ENCODE measurements around the gene H1-8. TPM values are rescaled to one million over a fixed set of nuclear protein-coding genes. Genes with fewer than 3 reads are reported as not detected.
A peak's percentile ranks its signal among the peaks of the same experiment; 100 is the strongest.

Gene H1-8
- total and polyA plus RNA-seq, 12 donors: not detected

- H3K4me3 ChIP-seq: no peak overlapping the region
- peaks cover 0 to 12% of the 10 kb centered on the region in 2 donors for H3K4me1 ChIP-seq (replicated peaks in 1 of 2)
- no peak for DNase-seq
- intact Hi-C loops (cut with DNase I): no loop called here
- no peaks in the 10 kb centered on the region for H3K9me3 ChIP-seq (replicated peaks in 1 of 3)
- H3K27ac ChIP-seq: no peak overlapping the region
- TF ChIP-seq CTCF (IDR thresholded peaks at IDR 0.05) (no peak), POLR2A (IDR thresholded peaks at IDR 0.05) (no peak)
- 86 to 94% (median 88%) methylated on average over 7 to 8 of the region's 8 CpGs for WGBS, 4 donors
- H3K36me3 ChIP-seq (replicated peaks in 1 of 2): peaks cover 0 to 56% of the 10 kb centered on the region in 2 donors
- H3K27me3 ChIP-seq: no peaks in the 10 kb centered on the region
These were observed 38.6 kb downstream of the H1-8 start for GRCh38 chr3:129581623-129582022.

DNA sequence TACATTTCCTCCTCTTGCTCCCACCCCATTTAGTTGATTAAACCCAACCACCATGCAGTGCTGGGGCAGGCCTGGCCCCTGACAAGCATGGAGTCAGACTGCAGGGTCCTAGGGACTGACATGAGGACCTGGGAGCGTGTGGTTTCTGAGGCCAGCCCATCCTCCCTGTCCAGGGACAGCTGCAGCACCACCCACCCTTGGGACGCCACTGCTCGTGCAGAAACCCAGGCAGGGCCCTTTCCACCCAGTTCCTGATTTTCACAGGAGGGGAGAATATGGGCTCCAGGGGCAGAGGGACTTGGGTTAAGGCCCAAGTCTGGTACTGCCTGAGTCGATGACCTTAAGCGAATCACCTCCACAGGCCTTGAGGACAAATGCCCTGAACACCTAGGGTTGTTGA is 39.8 kb downstream of the H1-8 start:
- H3K9me3 ChIP-seq (replicated peaks in 1 of 3): no peaks in the 10 kb centered on the region
- no peak for TF ChIP-seq CTCF (IDR thresholded peaks at IDR 0.05)
- no peak for TF ChIP-seq POLR2A (IDR thresholded peaks at IDR 0.05)
- H3K36me3 ChIP-seq (replicated peaks in 1 of 2): peaks cover 0 to 55% of the 10 kb centered on the region in 2 donors
- no peaks in the 10 kb centered on the region for H3K27me3 ChIP-seq
- no peak for DNase-seq
- WGBS, 4 donors: 74 to 89% (median 80%) methylated on average over 4 to 5 of the region's 5 CpGs
- H3K4me3 ChIP-seq: no peak overlapping the region
- H3K4me1 ChIP-seq (replicated peaks in 1 of 2): peaks cover under 1 to 5% of the 10 kb centered on the region in 2 donors
- intact Hi-C loops (cut with DNase I): no loop called here
- no peak overlapping the region for H3K27ac ChIP-seq

DNA sequence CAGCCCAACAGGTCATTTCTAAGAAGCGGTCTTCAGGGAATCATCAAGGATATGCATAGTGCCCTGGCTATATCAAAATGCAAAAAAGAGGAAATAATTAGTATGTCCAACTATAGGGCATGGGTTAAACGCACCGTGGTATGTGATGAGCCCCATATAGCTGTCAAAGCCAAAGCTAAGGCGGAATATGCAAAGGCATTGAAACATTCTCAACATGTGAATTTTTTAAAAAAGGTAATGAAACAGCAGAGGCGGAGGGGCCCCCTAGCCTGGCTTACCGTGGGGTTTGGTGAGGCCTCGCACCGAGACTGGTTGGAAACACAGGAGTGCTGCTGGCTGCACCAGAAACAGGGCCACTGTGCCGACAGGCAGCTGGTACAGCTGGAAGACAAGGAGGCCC is 40.3 kb downstream of the H1-8 start:
- Histone ChIP-seq H3K36me3 (replicated peaks in 1 of 2) (peaks cover 0 to 53% of the 10 kb centered on the region in 2 donors), H3K27ac (no peak overlapping the region), H3K27me3 (no peaks in the 10 kb centered on the region), H3K4me1 (replicated peaks in 1 of 2) (peaks cover 0 to 6% of the 10 kb centered on the region in 2 donors), H3K9me3 (replicated peaks in 1 of 3) (no peaks in the 10 kb centered on the region), H3K4me3 (no peak overlapping the region)
- DNase-seq: no peak
- intact Hi-C loops (cut with DNase I): no loop called here
- TF ChIP-seq POLR2A (IDR thresholded peaks at IDR 0.05): no peak
- TF ChIP-seq CTCF (IDR thresholded peaks at IDR 0.05): no peak
- WGBS, 4 donors: 82 to 95% (median 93%) methylated on average over 9 of the region's 9 CpGs

GRCh38 chr3:129584631-129585030 is 41.7 kb downstream of the H1-8 start:
- Histone ChIP-seq H3K4me3 (no peak overlapping the region), H3K27me3 (no peaks in the 10 kb centered on the region), H3K27ac (no peak overlapping the region), H3K36me3 (replicated peaks in 1 of 2) (peaks cover 0 to 53% of the 10 kb centered on the region in 2 donors), H3K4me1 (replicated peaks in 1 of 2) (peaks cover 6% of the 10 kb centered on the region in 2 donors), H3K9me3 (replicated peaks in 1 of 3) (no peaks in the 10 kb centered on the region)
- DNase-seq: no peak
- WGBS, 4 donors: 80 to 97% (median 94%) methylated on average over 3 of the region's 3 CpGs
- intact Hi-C loops (cut with DNase I): no loop called here
- no peak for TF ChIP-seq POLR2A (IDR thresholded peaks at IDR 0.05)

DNA sequence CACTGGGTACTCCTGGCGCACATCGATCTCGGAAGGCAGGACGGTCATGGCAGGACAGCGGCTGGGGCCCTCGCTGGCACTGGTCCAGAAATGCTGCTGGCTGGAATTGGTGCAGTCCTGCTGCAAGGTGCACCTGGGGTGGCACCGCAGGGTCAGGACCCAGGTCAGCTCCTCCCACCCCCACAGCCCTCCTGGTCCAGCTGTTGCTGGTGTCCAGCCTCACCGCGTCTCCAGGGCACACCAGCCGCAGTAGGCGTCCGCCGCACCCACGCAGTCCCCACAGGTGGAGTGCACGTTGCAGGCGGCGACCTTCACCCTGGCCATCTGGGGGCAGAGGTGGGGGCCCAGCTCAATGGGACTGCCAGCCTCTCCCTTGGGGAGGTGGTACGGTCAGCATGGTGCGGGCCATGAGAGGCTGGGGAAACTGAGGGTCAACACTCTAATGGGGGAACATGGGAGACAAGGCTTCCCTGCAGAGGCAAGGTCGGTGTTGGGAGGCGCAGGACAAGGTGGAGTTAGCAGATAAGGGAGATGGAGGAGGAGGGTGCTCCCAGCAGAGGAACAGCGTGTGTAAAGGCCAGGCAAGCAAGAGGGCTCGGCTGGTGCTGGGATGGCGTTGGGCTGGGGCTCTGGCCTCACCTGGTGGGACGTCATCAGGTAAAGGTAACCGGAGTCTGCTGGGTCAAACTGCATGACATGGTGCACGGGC is 43.1 kb downstream of the H1-8 start:
- WGBS, 4 donors: 87 to 93% (median 93%) methylated on average over 14 to 27 of the region's 27 CpGs
- H3K27ac ChIP-seq: peak overlapping the region in 2 of 5 donors; percentile 26 to 95
- peaks cover 0 to 53% of the 10 kb centered on the region in 2 donors for H3K36me3 ChIP-seq (replicated peaks in 1 of 2)
- no peak for DNase-seq
- intact Hi-C loops (cut with DNase I): no loop called here
- no peaks in the 10 kb centered on the region for H3K9me3 ChIP-seq (replicated peaks in 1 of 3)
- no peaks in the 10 kb centered on the region for H3K27me3 ChIP-seq
- H3K4me1 ChIP-seq (replicated peaks in 1 of 2): peaks cover 10 to 21% of the 10 kb centered on the region in 2 donors
- no peak overlapping the region for H3K4me3 ChIP-seq
- no peak for TF ChIP-seq CTCF (IDR thresholded peaks at IDR 0.05)
- TF ChIP-seq POLR2A (IDR thresholded peaks at IDR 0.05): no peak
